Measurements from ENCODE around the gene PSENEN. TPM values are rescaled to one million over a fixed set of nuclear protein-coding genes. Genes with fewer than 3 reads are reported as not detected.

Gene PSENEN
- total RNA-seq, 1 experiment from 2014 or later: 106 TPM

DNA sequence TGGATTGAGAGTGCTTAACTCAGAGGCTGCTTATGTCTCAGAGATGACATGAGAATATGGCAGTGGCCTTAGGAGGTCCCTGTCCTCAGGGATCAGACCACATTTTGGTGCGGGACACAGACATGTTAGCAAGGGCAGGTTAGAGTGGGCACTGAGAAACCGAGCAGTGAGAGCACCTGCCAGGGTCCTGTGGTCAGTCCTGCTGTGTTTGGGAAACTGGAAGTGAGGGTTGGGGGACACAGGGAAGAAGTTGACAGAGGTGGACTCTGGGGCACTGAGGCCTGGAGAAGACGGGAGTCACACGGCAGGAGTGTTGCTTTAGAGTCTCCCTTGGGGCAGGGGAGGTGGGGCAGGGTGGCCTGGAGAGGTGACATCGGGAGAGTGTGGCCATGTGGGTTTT, 10.6 kb upstream of the PSENEN start:
- Histone ChIP-seq H3K4me2 (no peak overlapping the region), H4K20me1 (ENCODE audit: insufficient read depth) (no peaks in the 10 kb centered on the region), H3K27me3 (ENCODE audit: insufficient read depth, low read depth) (no peaks in the 10 kb centered on the region), H2AFZ (no peak overlapping the region), H3K79me2 (ENCODE audit: low read depth) (no peaks in the 10 kb centered on the region), H3F3A (ENCODE audit: insufficient read depth, low read depth) (peaks cover 13% of the 10 kb centered on the region; the same call in 1 of the 2 replicates), H3K9me3 (ENCODE audit: insufficient read depth, low read depth) (no peaks in the 10 kb centered on the region), H3K4me1 (replicated peaks; ENCODE audit: insufficient read depth) (no peaks in the 10 kb centered on the region), H3K36me3 (ENCODE audit: low read depth) (no peaks in the 10 kb centered on the region), H3K27ac (no peak overlapping the region), H3K4me3 (no peak overlapping the region), H3K9me2 (ENCODE audit: insufficient read depth) (no peaks in the 10 kb centered on the region)
- no peak for DNase-seq
- ChIA-PET CTCF (no interaction called here), POLR2A (ENCODE audit: unreplicated experiment) (no interaction called here)
- no TSS peak for BruUV-seq (replicated peaks)
- TF ChIP-seq, protein P1, sequence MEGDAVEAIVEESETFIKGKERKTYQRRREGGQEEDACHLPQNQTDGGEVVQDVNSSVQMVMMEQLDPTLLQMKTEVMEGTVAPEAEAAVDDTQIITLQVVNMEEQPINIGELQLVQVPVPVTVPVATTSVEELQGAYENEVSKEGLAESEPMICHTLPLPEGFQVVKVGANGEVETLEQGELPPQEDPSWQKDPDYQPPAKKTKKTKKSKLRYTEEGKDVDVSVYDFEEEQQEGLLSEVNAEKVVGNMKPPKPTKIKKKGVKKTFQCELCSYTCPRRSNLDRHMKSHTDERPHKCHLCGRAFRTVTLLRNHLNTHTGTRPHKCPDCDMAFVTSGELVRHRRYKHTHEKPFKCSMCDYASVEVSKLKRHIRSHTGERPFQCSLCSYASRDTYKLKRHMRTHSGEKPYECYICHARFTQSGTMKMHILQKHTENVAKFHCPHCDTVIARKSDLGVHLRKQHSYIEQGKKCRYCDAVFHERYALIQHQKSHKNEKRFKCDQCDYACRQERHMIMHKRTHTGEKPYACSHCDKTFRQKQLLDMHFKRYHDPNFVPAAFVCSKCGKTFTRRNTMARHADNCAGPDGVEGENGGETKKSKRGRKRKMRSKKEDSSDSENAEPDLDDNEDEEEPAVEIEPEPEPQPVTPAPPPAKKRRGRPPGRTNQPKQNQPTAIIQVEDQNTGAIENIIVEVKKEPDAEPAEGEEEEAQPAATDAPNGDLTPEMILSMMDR (conservative IDR thresholded peaks at IDR 0.05): no peak
- no peak for TF ChIP-seq EZH2 (IDR thresholded peaks at IDR 0.05; ENCODE audit: low read depth)
- intact Hi-C loops (cut with micrococcal nuclease; ENCODE audit: unreplicated experiment): no loop called here

DNA sequence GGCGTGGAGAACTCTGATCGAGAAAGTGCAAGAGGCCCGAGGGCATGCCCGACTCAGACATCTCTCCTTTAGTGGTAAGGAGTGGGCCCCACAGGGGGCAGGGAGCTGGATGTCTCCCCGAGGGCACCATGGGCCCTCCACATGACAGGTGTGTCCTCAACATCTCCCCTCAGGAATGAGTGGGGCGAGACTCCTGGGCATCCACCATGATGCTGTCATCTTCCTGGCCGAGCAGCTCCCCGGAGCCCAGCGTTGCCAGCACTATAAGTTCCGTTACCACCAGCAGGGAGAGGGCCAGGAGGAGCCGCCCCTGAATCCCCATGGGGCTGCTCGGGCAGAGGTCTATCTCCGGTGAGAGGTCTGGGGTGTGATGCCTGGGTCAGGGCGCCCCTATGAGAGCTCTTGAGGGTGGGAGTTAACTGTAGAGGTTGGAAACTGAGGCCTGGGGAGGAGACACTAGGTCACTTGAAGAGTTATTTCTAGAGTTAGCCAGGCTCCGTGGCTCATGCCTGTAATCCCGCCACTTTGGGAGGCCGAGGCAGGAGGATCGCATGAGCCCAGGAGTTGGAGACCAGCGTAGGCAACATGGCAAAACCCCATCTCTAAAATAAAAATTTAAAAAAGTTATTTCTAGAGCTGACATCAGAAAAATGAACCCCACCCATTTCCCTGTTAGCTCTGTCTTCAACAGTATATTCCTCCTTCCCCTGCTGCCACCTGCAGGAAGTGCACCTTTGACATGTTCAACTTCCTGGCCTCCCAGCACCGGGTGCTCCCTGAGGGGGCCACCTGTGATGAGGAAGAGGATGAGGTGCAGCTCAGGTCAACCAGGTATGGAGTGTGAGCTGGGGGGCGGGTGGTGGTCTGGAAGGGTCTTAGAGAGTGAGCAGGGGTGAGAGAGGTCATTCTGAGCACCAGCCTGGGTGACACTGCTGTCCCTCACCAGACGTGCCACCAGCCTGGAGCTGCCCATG, 8.3 kb upstream of the PSENEN start:
- Histone ChIP-seq H3K27me3 (ENCODE audit: insufficient read depth, low read depth) (no peaks in the 10 kb centered on the region), H3K36me3 (ENCODE audit: low read depth) (no peaks in the 10 kb centered on the region), H3K9me3 (ENCODE audit: insufficient read depth, low read depth) (no peaks in the 10 kb centered on the region), H3F3A (ENCODE audit: insufficient read depth, low read depth) (peaks cover 16% of the 10 kb centered on the region; the same call in 1 of the 2 replicates), H3K27ac (no peak overlapping the region), H3K4me2 (no peak overlapping the region), H4K20me1 (ENCODE audit: insufficient read depth) (no peaks in the 10 kb centered on the region), H2AFZ (no peak overlapping the region), H3K9me2 (ENCODE audit: insufficient read depth) (no peaks in the 10 kb centered on the region), H3K4me1 (replicated peaks; ENCODE audit: insufficient read depth) (0 out of 2 replicates have a peak, but pooled peaks cover 5% of the 10 kb centered on the region), H3K4me3 (no peak overlapping the region), H3K79me2 (ENCODE audit: low read depth) (no peaks in the 10 kb centered on the region)
- DNase-seq: no peak
- ChIA-PET CTCF (no interaction called here), POLR2A (ENCODE audit: unreplicated experiment) (interaction anchor here (0.6 kb wide), 1 partner anchor 72 kb away, joined by 6 read pairs; no protein-coding TSS in a partner anchor)
- no peak for TF ChIP-seq EZH2 (IDR thresholded peaks at IDR 0.05; ENCODE audit: low read depth)
- TF ChIP-seq, protein P1 (conservative IDR thresholded peaks at IDR 0.05): peak; percentile 47; the same call in 1 of the 2 replicates
- BruUV-seq (replicated peaks): no TSS peak
- intact Hi-C loops (cut with micrococcal nuclease; ENCODE audit: unreplicated experiment): no loop called here

DNA sequence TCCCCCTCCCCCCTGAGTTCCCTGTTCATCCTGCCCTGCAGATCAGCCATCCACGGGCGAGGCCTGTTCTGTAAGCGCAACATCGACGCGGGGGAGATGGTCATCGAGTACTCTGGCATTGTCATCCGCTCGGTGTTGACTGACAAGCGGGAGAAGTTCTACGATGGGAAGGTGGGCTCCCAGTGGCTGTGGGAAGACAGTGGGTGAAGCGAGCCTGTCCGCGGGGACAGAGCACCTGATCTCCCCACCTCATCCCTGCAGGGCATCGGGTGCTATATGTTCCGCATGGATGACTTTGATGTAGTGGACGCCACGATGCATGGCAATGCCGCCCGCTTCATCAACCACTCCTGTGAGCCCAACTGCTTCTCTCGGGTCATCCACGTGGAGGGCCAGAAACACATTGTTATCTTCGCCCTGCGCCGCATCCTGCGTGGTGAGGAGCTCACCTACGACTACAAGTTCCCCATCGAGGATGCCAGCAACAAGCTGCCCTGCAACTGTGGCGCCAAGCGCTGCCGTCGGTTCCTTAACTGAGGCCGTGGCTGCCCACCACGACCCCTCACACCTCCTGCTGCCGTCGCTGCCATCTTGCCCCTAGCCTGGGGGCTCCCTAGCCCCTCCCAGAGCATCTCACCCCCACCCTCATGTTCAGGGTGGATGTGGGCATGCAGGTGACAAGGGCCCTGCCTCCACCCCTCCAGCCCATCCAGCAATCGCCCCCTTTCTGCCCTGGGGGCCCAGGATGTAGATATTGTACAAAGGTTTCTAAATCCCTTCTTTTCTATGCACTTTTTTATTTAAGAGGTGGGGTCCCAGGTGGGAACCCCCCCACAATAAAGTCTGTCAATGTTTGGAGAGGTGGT, 7.2 kb upstream of the PSENEN start:
- no peak for DNase-seq
- Histone ChIP-seq H2AFZ (no peak overlapping the region), H3K36me3 (ENCODE audit: low read depth) (no peaks in the 10 kb centered on the region), H3K27ac (no peak overlapping the region), H3K79me2 (ENCODE audit: low read depth) (no peaks in the 10 kb centered on the region), H3K4me2 (no peak overlapping the region), H3K27me3 (ENCODE audit: insufficient read depth, low read depth) (no peaks in the 10 kb centered on the region), H3K9me3 (ENCODE audit: insufficient read depth, low read depth) (no peaks in the 10 kb centered on the region), H4K20me1 (ENCODE audit: insufficient read depth) (no peaks in the 10 kb centered on the region), H3F3A (ENCODE audit: insufficient read depth, low read depth) (peaks cover 16% of the 10 kb centered on the region; the same call in 1 of the 2 replicates), H3K4me3 (no peak overlapping the region), H3K9me2 (ENCODE audit: insufficient read depth) (no peaks in the 10 kb centered on the region), H3K4me1 (replicated peaks; ENCODE audit: insufficient read depth) (0 out of 2 replicates have a peak, but pooled peaks cover 5% of the 10 kb centered on the region)
- CTCF ChIA-PET: interaction anchor here (0.5 kb wide), 1 partner anchor 46 kb away, joined by 9 read pairs; no protein-coding TSS in a partner anchor
- no TSS peak for BruUV-seq (replicated peaks)
- POLR2A ChIA-PET (ENCODE audit: unreplicated experiment): no interaction called here
- intact Hi-C loops (cut with micrococcal nuclease; ENCODE audit: unreplicated experiment): no loop called here
- TF ChIP-seq, protein P1 (conservative IDR thresholded peaks at IDR 0.05): no peak
- no peak for TF ChIP-seq EZH2 (IDR thresholded peaks at IDR 0.05; ENCODE audit: low read depth)

All from PC-9 (cell line).